HCT116 (cell line): ENCODE data around the gene RNF212B.

Experiments
- CTCF ChIP-seq, 3 experiments: fragments of 200-600 bp in 1 of 3; sonication (generic) in 1 of 3; IDR thresholded peaks in 2 of 3; conservative IDR thresholded peaks in 1 of 3; 2 replicates each; pipeline ENCODE4 v1.5.1; 2012 to 2017; ENCODE audit warnings: low read depth in 2 of 3, low read length in 2 of 3, antibody characterized with exemption in 1 of 3, borderline replicate concordance in 1 of 3, control low read depth in 1 of 3, mild to moderate bottlenecking in 1 of 3, mixed read lengths in 1 of 3, mixed run types in 1 of 3, moderate library complexity in 1 of 3; ENCODE audit not compliant: insufficient read depth in 1 of 3
- EGR1 ChIP-seq: IDR thresholded peaks from 2 replicates; pipeline ENCODE4 v1.6.1; 2012; ENCODE audit warnings: low read depth
- EZH2 ChIP-seq: fragments of 200-600 bp; sonication (generic); IDR thresholded peaks from 2 replicates; pipeline ENCODE4 v1.6.1; 2017; ENCODE audit warnings: antibody characterized with exemption, mixed run types
- EZH2phosphoT487 ChIP-seq: fragments of 200-600 bp; IDR thresholded peaks from 2 replicates; pipeline ENCODE4 v1.6.1; 2018; ENCODE audit warnings: antibody characterized with exemption, borderline replicate concordance
- MAX ChIP-seq: IDR thresholded peaks from 2 replicates; pipeline ENCODE4 v1.6.1; 2012
- POLR2A ChIP-seq: IDR thresholded peaks from 2 replicates; pipeline ENCODE4 v1.7.0; 2011; ENCODE audit warnings: borderline replicate concordance; ENCODE audit not compliant: insufficient read depth, insufficient read length; ENCODE audit errors: extremely low read depth
- RAD21 ChIP-seq: IDR thresholded peaks from 2 replicates; pipeline ENCODE4 v1.6.1; 2012; ENCODE audit warnings: low read depth, mild to moderate bottlenecking
- REST ChIP-seq: IDR thresholded peaks from 2 replicates; pipeline ENCODE4 v1.6.1; 2012; ENCODE audit warnings: low read depth
- SIN3A ChIP-seq: IDR thresholded peaks from 2 replicates; pipeline ENCODE4 v1.6.1; 2012; ENCODE audit warnings: low read depth
- SP1 ChIP-seq: IDR thresholded peaks from 2 replicates; pipeline ENCODE4 v1.6.1; 2012; ENCODE audit warnings: low read depth

- TF ChIP-seq POLR2A: no peak
- TF ChIP-seq REST: no peak
- TF ChIP-seq SP1: no peak
- TF ChIP-seq CTCF (IDR thresholded peaks at IDR 0.05 in 2 of 3, conservative IDR thresholded peaks at IDR 0.05 in 1 of 3; ENCODE audit: borderline replicate concordance in 1 of 3, insufficient read depth in 1 of 3, low read depth in 2 of 3, low read length in 2 of 3): no peak
- no peak for TF ChIP-seq EZH2phosphoT487
- no peak for TF ChIP-seq RAD21
- TF ChIP-seq EGR1: no peak
- no peak for TF ChIP-seq MAX
- no peak for TF ChIP-seq SIN3A
- no peak for TF ChIP-seq EZH2
Measured at GRCh38 chr14:23252420-23253333, 14.9 kb downstream of the RNF212B start.
